Vagina (tissue), 2 donors: ENCODE data around the gene LYPD8.

Experiments used
- POLR2A ChIP-seq, 2 donors: fragments of 450-650 bp; IDR thresholded peaks; one replicate each; pipeline ENCODE4 v1.6.1; 2017; ENCODE audit warnings: antibody characterized with exemption in 2 of 2, mild to moderate bottlenecking in 2 of 2, moderate library complexity in 2 of 2
- TF ChIP-seq, protein P1 (sequence below), 3 experiments: fragments of 450-650 bp in 2 of 3; fragments of 200-600 bp in 1 of 3; sonication (generic) in 1 of 3; IDR thresholded peaks; one replicate each; pipeline ENCODE4 v1.5.1; 2017 to 2019; ENCODE audit warnings: antibody characterized with exemption in 3 of 3, mild to moderate bottlenecking in 2 of 3, moderate library complexity in 2 of 3

DNA sequence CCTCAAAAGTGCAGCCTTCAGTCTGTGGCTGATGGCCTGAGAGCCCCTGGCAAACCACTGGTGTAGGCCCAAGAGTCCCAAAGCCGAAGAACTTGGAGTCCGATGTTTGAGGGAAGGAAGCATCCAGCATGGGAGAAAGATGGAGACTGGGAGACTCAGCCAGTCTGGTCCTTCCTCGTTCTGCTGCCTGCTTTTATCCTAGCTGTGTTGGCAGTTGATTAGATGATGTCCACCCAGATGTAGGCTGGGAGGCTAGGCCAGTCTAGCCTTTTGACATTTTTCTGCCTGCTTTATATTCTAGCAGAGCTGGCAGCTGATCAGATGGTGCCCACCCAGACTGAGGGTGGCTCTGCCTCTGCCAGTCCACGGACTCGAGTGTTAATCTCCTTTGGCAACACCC lies 1.1 kb upstream of the LYPD8 start:
- TF ChIP-seq POLR2A (IDR thresholded peaks at IDR 0.05), result no peak
- TF ChIP-seq, protein P1, sequence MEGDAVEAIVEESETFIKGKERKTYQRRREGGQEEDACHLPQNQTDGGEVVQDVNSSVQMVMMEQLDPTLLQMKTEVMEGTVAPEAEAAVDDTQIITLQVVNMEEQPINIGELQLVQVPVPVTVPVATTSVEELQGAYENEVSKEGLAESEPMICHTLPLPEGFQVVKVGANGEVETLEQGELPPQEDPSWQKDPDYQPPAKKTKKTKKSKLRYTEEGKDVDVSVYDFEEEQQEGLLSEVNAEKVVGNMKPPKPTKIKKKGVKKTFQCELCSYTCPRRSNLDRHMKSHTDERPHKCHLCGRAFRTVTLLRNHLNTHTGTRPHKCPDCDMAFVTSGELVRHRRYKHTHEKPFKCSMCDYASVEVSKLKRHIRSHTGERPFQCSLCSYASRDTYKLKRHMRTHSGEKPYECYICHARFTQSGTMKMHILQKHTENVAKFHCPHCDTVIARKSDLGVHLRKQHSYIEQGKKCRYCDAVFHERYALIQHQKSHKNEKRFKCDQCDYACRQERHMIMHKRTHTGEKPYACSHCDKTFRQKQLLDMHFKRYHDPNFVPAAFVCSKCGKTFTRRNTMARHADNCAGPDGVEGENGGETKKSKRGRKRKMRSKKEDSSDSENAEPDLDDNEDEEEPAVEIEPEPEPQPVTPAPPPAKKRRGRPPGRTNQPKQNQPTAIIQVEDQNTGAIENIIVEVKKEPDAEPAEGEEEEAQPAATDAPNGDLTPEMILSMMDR (IDR thresholded peaks at IDR 0.05), result no peak
